ENCODE data around the gene SYNE2. TPM values are rescaled to one million over a fixed set of nuclear protein-coding genes. Genes with fewer than 3 reads are reported as not detected.

SYNE2 gene
- polyA plus RNA-seq, 1 donor from 2014 or later, result 82.3 TPM

GRCh38 chr14:64234877-64235651 lies 382.3 kb downstream of the SYNE2 start:
- H3K9ac ChIP-seq (ENCODE audit: low read length), result no peak overlapping the region
- TF ChIP-seq CTCF (IDR thresholded peaks at IDR 0.05; ENCODE audit: poor library complexity, severe bottlenecking) (no peak), EP300 (conservative IDR thresholded peaks at IDR 0.05; ENCODE audit: poor library complexity, severe bottlenecking) (no peak), SMC3 (conservative IDR thresholded peaks at IDR 0.05; ENCODE audit: poor library complexity) (no peak), EZH2 (IDR thresholded peaks at IDR 0.05; ENCODE audit: borderline replicate concordance, insufficient read depth, low read length, poor library complexity, severe bottlenecking) (no peak), MXI1 (conservative IDR thresholded peaks at IDR 0.05; ENCODE audit: poor library complexity, severe bottlenecking) (no peak), TAF1 (IDR thresholded peaks at IDR 0.05; ENCODE audit: low read depth) (no peak), RAD21 (conservative IDR thresholded peaks at IDR 0.05) (no peak)
- TF ChIP-seq, protein P1, sequence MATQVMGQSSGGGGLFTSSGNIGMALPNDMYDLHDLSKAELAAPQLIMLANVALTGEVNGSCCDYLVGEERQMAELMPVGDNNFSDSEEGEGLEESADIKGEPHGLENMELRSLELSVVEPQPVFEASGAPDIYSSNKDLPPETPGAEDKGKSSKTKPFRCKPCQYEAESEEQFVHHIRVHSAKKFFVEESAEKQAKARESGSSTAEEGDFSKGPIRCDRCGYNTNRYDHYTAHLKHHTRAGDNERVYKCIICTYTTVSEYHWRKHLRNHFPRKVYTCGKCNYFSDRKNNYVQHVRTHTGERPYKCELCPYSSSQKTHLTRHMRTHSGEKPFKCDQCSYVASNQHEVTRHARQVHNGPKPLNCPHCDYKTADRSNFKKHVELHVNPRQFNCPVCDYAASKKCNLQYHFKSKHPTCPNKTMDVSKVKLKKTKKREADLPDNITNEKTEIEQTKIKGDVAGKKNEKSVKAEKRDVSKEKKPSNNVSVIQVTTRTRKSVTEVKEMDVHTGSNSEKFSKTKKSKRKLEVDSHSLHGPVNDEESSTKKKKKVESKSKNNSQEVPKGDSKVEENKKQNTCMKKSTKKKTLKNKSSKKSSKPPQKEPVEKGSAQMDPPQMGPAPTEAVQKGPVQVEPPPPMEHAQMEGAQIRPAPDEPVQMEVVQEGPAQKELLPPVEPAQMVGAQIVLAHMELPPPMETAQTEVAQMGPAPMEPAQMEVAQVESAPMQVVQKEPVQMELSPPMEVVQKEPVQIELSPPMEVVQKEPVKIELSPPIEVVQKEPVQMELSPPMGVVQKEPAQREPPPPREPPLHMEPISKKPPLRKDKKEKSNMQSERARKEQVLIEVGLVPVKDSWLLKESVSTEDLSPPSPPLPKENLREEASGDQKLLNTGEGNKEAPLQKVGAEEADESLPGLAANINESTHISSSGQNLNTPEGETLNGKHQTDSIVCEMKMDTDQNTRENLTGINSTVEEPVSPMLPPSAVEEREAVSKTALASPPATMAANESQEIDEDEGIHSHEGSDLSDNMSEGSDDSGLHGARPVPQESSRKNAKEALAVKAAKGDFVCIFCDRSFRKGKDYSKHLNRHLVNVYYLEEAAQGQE (IDR thresholded peaks at IDR 0.05; ENCODE audit: borderline replicate concordance), result no peak
- no peaks in the 10 kb centered on the region for H3K9me2 ChIP-seq (ENCODE audit: insufficient read depth, low read length)
- no peak overlapping the region for H2AFZ ChIP-seq (ENCODE audit: low read depth, low read length)
- no peak overlapping the region for H3K27ac ChIP-seq (ENCODE audit: low read length)
- no peak overlapping the region for H3K4me2 ChIP-seq (ENCODE audit: low read length)
- H3K36me3 ChIP-seq (ENCODE audit: insufficient read depth, low read length), result no peaks in the 10 kb centered on the region
- H3F3A ChIP-seq (ENCODE audit: insufficient read depth, low read length, poor library complexity, severe bottlenecking), result no peaks in the 10 kb centered on the region
- no peaks in the 10 kb centered on the region for H3K27me3 ChIP-seq (ENCODE audit: insufficient read depth, low read depth, low read length)
- no peaks in the 10 kb centered on the region for H3K79me2 ChIP-seq (replicated peaks; ENCODE audit: insufficient read depth, low read length)
- no peaks in the 10 kb centered on the region for H3K9me3 ChIP-seq (ENCODE audit: low read length)
- no peaks in the 10 kb centered on the region for H4K20me1 ChIP-seq (ENCODE audit: insufficient read depth)
- H3K4me3 ChIP-seq (ENCODE audit: low read length), result no peak overlapping the region

DNA sequence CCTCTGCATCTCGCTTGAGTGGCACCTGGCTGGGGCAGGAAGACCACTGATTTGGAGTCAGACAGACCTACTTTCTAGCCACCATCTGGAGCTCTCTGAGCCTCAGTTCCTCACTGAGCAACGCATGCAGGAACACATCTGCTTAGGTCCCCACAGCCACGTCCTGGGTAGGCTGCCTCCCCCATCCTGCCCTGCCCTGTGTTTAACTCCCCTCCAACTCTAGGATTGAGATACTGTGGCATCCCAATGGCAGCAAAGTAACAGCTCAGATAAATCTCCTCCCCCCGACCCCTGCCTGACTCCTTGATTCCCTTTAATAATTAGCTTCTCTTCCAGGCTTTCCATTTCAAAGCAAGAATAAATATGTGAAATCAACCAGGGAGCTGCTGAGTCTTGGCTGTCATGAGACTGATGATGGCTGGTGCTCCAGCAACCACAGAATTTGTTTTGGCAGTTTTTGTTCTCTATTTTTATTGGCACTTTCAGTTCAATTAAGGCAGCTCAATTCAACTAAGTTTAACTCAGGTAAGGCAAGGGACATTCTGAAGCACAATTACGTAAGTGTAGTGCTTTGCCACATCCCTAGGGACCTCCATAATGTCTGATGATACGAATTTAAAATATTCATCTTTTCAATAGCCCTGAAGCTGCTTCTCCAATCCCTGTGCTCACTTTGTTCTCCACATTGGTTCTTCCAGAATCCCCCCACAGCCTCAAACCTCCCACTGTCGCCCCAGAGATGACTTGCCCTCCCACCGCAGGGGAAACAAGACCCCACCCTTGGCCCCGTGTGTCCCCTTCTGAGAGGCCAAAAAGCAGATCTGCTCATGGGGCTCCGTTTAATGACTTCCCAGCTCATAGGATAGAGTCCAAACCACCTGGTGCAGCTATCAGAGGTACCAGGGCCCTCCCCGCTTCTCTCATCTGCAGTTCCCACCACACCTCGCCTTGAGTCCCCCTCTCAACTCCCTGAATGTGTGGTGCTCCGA lies 383.1 kb downstream of the SYNE2 start:
- TF ChIP-seq MXI1 (conservative IDR thresholded peaks at IDR 0.05; ENCODE audit: poor library complexity, severe bottlenecking), result no peak
- no peak for TF ChIP-seq SMC3 (conservative IDR thresholded peaks at IDR 0.05; ENCODE audit: poor library complexity)
- TF ChIP-seq EZH2 (IDR thresholded peaks at IDR 0.05; ENCODE audit: borderline replicate concordance, insufficient read depth, low read length, poor library complexity, severe bottlenecking), result no peak
- TF ChIP-seq TAF1 (IDR thresholded peaks at IDR 0.05; ENCODE audit: low read depth), result no peak
- no peak for TF ChIP-seq RAD21 (conservative IDR thresholded peaks at IDR 0.05)
- no peak for TF ChIP-seq CTCF (IDR thresholded peaks at IDR 0.05; ENCODE audit: poor library complexity, severe bottlenecking)
- no peak for TF ChIP-seq POLR2AphosphoS5 (IDR thresholded peaks at IDR 0.05)
- TF ChIP-seq, protein P1 (IDR thresholded peaks at IDR 0.05; ENCODE audit: borderline replicate concordance), result no peak
- TF ChIP-seq EP300 (conservative IDR thresholded peaks at IDR 0.05; ENCODE audit: poor library complexity, severe bottlenecking), result no peak
- Histone ChIP-seq H4K20me1 (ENCODE audit: insufficient read depth) (no peaks in the 10 kb centered on the region), H3K79me2 (replicated peaks; ENCODE audit: insufficient read depth, low read length) (no peaks in the 10 kb centered on the region), H3K27ac (ENCODE audit: low read length) (no peak overlapping the region), H3K36me3 (ENCODE audit: insufficient read depth, low read length) (no peaks in the 10 kb centered on the region), H2AFZ (ENCODE audit: low read depth, low read length) (no peak overlapping the region), H3K4me3 (ENCODE audit: low read length) (no peak overlapping the region), H3F3A (ENCODE audit: insufficient read depth, low read length, poor library complexity, severe bottlenecking) (no peaks in the 10 kb centered on the region), H3K9me3 (ENCODE audit: low read length) (no peaks in the 10 kb centered on the region), H3K9ac (ENCODE audit: low read length) (no peak overlapping the region), H3K27me3 (ENCODE audit: insufficient read depth, low read depth, low read length) (no peaks in the 10 kb centered on the region), H3K4me2 (ENCODE audit: low read length) (no peak overlapping the region), H3K9me2 (ENCODE audit: insufficient read depth, low read length) (no peaks in the 10 kb centered on the region)

All from neural cell (in vitro differentiated cells).